Measurements from ENCODE around the gene CARD10. TPM values are rescaled to one million over a fixed set of nuclear protein-coding genes. Genes with fewer than 3 reads are reported as not detected.

CARD10 gene
- total RNA-seq, 4 donors from 2014 or later = 11.6 to 24.1 (median 20.9) TPM

GRCh38 chr22:37488337-37489135 is 30.7 kb downstream of the CARD10 start:
- intact Hi-C loops (cut with DNase I) = no loop called here
- H3K9me3 ChIP-seq = no peaks in the 10 kb centered on the region

DNA sequence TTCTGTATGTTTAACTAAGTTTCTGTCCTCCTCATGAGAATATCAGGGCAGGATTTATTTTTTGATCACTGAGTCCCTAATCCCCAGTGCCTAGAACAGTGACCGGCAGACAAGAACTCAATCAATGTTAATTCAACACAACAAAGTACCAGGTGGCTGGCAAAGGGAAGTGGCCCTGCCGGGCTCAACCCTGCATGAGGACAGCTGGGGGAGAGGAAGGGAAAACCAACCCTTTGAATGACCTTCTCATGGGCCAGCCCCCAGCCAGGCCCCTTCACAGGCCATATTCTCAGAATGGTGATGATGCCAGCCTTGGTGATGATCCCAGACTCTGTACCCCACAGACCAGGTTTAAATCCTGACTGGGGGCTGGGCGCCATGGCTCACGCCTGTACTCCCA is 31.6 kb downstream of the CARD10 start:
- Histone ChIP-seq H3K36me3 (peaks cover 0 to 21% (median 0%) of the 10 kb centered on the region in 3 donors), H3K4me1 (peaks cover 6 to 35% (median 24%) of the 10 kb centered on the region in 3 donors), H3K9me3 (no peaks in the 10 kb centered on the region), H3K27ac (no peak overlapping the region), H3K27me3 (peaks cover 0 to 28% (median 0%) of the 10 kb centered on the region in 4 donors), H3K4me3 (no peak overlapping the region)
- intact Hi-C loops (cut with DNase I) = no loop called here
- DNase-seq = no peak
- no peak for TF ChIP-seq POLR2A (IDR thresholded peaks at IDR 0.05)
- TF ChIP-seq, protein P1, sequence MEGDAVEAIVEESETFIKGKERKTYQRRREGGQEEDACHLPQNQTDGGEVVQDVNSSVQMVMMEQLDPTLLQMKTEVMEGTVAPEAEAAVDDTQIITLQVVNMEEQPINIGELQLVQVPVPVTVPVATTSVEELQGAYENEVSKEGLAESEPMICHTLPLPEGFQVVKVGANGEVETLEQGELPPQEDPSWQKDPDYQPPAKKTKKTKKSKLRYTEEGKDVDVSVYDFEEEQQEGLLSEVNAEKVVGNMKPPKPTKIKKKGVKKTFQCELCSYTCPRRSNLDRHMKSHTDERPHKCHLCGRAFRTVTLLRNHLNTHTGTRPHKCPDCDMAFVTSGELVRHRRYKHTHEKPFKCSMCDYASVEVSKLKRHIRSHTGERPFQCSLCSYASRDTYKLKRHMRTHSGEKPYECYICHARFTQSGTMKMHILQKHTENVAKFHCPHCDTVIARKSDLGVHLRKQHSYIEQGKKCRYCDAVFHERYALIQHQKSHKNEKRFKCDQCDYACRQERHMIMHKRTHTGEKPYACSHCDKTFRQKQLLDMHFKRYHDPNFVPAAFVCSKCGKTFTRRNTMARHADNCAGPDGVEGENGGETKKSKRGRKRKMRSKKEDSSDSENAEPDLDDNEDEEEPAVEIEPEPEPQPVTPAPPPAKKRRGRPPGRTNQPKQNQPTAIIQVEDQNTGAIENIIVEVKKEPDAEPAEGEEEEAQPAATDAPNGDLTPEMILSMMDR (IDR thresholded peaks at IDR 0.05) = no peak
- WGBS, 2 donors = 43 to 81% methylated on average over 2 to 4 of the region's 4 CpGs

More at GRCh38 chr22:37488337-37489135, 30.7 kb downstream of the CARD10 start:
- H3K27me3 ChIP-seq = peaks cover 0 to 28% (median 0%) of the 10 kb centered on the region in 4 donors
- no peak overlapping the region for H3K27ac ChIP-seq
- 74 to 79% methylated on average over 6 to 11 of the region's 15 CpGs for WGBS, 2 donors
- no peak for DNase-seq
- TF ChIP-seq, protein P1 (IDR thresholded peaks at IDR 0.05) = no peak
- no peak for TF ChIP-seq POLR2A (IDR thresholded peaks at IDR 0.05)
- H3K4me3 ChIP-seq = no peak overlapping the region
- peaks cover 5 to 26% (median 19%) of the 10 kb centered on the region in 3 donors for H3K4me1 ChIP-seq
- H3K36me3 ChIP-seq = peaks cover 0 to 25% (median 0%) of the 10 kb centered on the region in 3 donors

DNA sequence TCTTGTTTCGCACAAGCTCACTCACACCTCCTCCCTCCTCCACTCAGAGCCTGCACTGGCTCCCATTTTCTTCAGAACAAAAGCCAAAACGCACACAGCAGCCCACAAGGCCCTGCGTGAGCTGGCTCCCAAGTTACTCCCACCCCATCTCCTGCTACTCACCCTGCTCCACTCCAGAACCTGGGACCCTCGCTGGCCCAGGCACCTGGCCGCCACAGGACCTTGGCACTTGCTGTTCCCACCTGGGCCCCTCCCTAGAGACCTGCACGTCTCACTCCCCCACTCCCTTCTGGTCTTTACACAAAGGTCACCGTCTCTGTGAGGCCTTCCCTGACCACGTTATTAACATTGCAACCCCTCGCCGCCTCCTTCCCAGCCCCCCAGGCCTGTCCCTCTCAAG is 32.1 kb downstream of the CARD10 start:
- intact Hi-C loops (cut with DNase I) = no loop called here
- peak overlapping the region in 1 of 4 donors; percentile 85 for H3K27ac ChIP-seq
- H3K9me3 ChIP-seq = no peaks in the 10 kb centered on the region
- H3K4me3 ChIP-seq = no peak overlapping the region
- H3K4me1 ChIP-seq = peaks cover 6 to 35% (median 24%) of the 10 kb centered on the region in 3 donors
- H3K27me3 ChIP-seq = peaks cover 0 to 28% (median 0%) of the 10 kb centered on the region in 4 donors
- DNase-seq = no peak
- TF ChIP-seq, protein P1 (IDR thresholded peaks at IDR 0.05) = no peak
- TF ChIP-seq POLR2A (IDR thresholded peaks at IDR 0.05) = no peak
- WGBS, 2 donors = 70 to 73% methylated on average over 10 of the region's 10 CpGs
- H3K36me3 ChIP-seq = peaks cover 0 to 17% (median 0%) of the 10 kb centered on the region in 3 donors

- peaks cover 0 to 31% (median 0%) of the 10 kb centered on the region in 4 donors for H3K27me3 ChIP-seq
- peak; percentile 51 for DNase-seq
- TF ChIP-seq POLR2A (IDR thresholded peaks at IDR 0.05) = peak in 1 of 4 donors; percentile 64
- TF ChIP-seq, protein P1 (IDR thresholded peaks at IDR 0.05) = no peak
- intact Hi-C loops (cut with DNase I) = no loop called here
- peaks cover 0 to 15% (median 0%) of the 10 kb centered on the region in 3 donors for H3K36me3 ChIP-seq
- H3K4me3 ChIP-seq = peak within 1 kb of the TSS; percentile 30 to 66 (median 48)
- 9 to 18% methylated on average over 6 to 8 of the region's 24 CpGs for WGBS, 2 donors
- H3K27ac ChIP-seq = peak within 1 kb of the TSS; percentile 64 to 91 (median 81)
- H3K4me1 ChIP-seq = peaks cover 6 to 35% (median 24%) of the 10 kb centered on the region in 3 donors
- no peaks in the 10 kb centered on the region for H3K9me3 ChIP-seq
Measured at GRCh38 chr22:37486224-37486845, 32.9 kb downstream of the CARD10 start, which contains the start of gene MFNG. Gene MFNG, minus strand, starts transcription at chr22:37486384. Its CDS starts 207 bp downstream, at chr22:37486177.

All from esophagus squamous epithelium (tissue), 5 donors.